Prostate gland (tissue), 2 donors: Measurements from ENCODE around the gene TOMM22.

Experiments
- CTCF ChIP-seq, 4 experiments: fragments of 200-600 bp in 2 of 4; fragments of 450-650 bp in 2 of 4; sonication (generic) in 2 of 4; IDR thresholded peaks; 1 replicate in 3 of 4; 2 replicates in 1 of 4; pipeline ENCODE4 v1.5.1; 2016 to 2019; ENCODE audit warnings: antibody characterized with exemption in 4 of 4, mild to moderate bottlenecking in 2 of 4, moderate library complexity in 2 of 4
- POLR2AphosphoS5 ChIP-seq: sonication (generic); formaldehyde crosslinking; IDR thresholded peaks from one replicate; pipeline ENCODE4 v1.6.1; 2017; ENCODE audit warnings: antibody characterized with exemption

- TF ChIP-seq POLR2AphosphoS5 (no peak), CTCF (IDR thresholded peaks at IDR 0.05) (no peak)
Measured at GRCh38 chr22:38699143-38699542, 17.4 kb downstream of the TOMM22 start.
